Heart left ventricle (tissue), 16 donors: ENCODE data around the gene PAF1. TPM values are rescaled to one million over a fixed set of nuclear protein-coding genes. Genes with fewer than 3 reads are reported as not detected.

Source experiments
- ATAC-seq, 4 donors: fragments of 200-7000 bp; cut with Tn5 transposase; one replicate each; pipeline ENCODE4 v1.9.1; 2020 to 2022; ENCODE audit warnings: moderate library complexity in 4 of 4, mild to moderate bottlenecking in 3 of 4, moderate number of reproducible peaks in 1 of 4
- DNase-seq, 5 donors: peaks; one replicate each; pipeline ENCODE4 v3.0.0-alpha.2; 2020
- H3K27ac ChIP-seq, 12 donors: fragments of 200-600 bp; sonication (generic) in 4 of 12; one replicate each; pipeline versions ENCODE4 v1.5.0 to v1.8.0; 2016 to 2022; ENCODE audit warnings: mild to moderate bottlenecking in 2 of 12
- H3K27me3 ChIP-seq, 9 donors: fragments of 200-600 bp; sonication (generic) in 2 of 9; one replicate each; pipeline versions ENCODE4 v1.5.1 to v1.8.0; 2016 to 2022; ENCODE audit warnings: mild to moderate bottlenecking in 3 of 9
- H3K36me3 ChIP-seq, 9 donors: fragments of 200-600 bp; sonication (generic) in 2 of 9; one replicate each; pipeline versions ENCODE4 v1.5.0 to v1.8.0; 2018 to 2022; ENCODE audit warnings: mild to moderate bottlenecking in 2 of 9
- H3K4me1 ChIP-seq, 12 donors: fragments of 200-600 bp; sonication (generic) in 4 of 12; one replicate each; pipeline versions ENCODE4 v1.5.0 to v1.8.0; 2016 to 2022; ENCODE audit warnings: mild to moderate bottlenecking in 3 of 12
- H3K4me3 ChIP-seq, 12 donors: fragments of 200-600 bp; sonication (generic) in 4 of 12; one replicate each; pipeline versions ENCODE4 v1.5.0 to v1.8.0; 2017 to 2022; ENCODE audit warnings: mild to moderate bottlenecking in 9 of 12, moderate library complexity in 4 of 12
- H3K9me3 ChIP-seq, 12 donors: fragments of 200-600 bp; sonication (generic) in 4 of 12; one replicate each; pipeline versions ENCODE4 v1.5.0 to v1.8.0; 2016 to 2022; ENCODE audit warnings: mild to moderate bottlenecking in 1 of 12
- CTCF ChIP-seq, 12 donors: fragments of 200-600 bp; sonication (generic) in 4 of 12; IDR thresholded peaks; one replicate each; pipeline versions ENCODE4 v1.5.0 to v1.8.0; 2018 to 2022; ENCODE audit warnings: antibody characterized with exemption in 12 of 12, mild to moderate bottlenecking in 5 of 12
- POLR2A ChIP-seq, 2 donors: fragments of 450-650 bp; IDR thresholded peaks; one replicate each; pipeline ENCODE4 v1.6.1; 2017; ENCODE audit warnings: antibody characterized with exemption in 2 of 2, mild to moderate bottlenecking in 2 of 2, moderate library complexity in 2 of 2
- WGBS, 4 donors: extraction: QIAGEN DNeasy Blood & Tissue Kit in 2 of 4; methylation state at CpG; one replicate each; pipeline versions ENCODE4 v1.1.5 to v1.1.7; 2013 to 2018; 5-methylcytosine and 5-hydroxymethylcytosine counted together
- intact Hi-C, 10 donors: fragments of 100-400 bp; cut with DNase I; formaldehyde crosslinking; loops; one replicate each; pipeline versions ENCODE4 v1.11.1 to v1.14.2; 2022
- polyA plus RNA-seq, 2 donors: library from polyadenylated mRNA; stranded (reverse); fragments of 200-250 nt; gene quantifications; one replicate each; pipeline ENCODE4 v1.2.3, GENCODE V29; 2013
- total RNA-seq, 9 donors: library from RNA; depleted of rRNA in 2 of 9; stranded (reverse); fragments of >200 nt in 2 of 9; fragmentation: NEBNext Ultra II Directional in 3 of 9; extraction: Animal tissue kit (Norgen Biotek cat#: 25700) in 3 of 9; gene quantifications; one replicate each; pipeline versions ENCODE4 v1.1.0 to v1.2.4, GENCODE V29; 2016 to 2023
- donor health status: ischemic (EF 13 %, LVEDD 7.1; RV severe dilation, severe dysfunction).
- donor health status: healthy with polysubstance abuse.
- donor health status: DM: no; HTN: yes; CAD: no.
- donor health status: DM: no; HTN: no; CAD: no.
- donor health status: ischemic (EF 25% LVEDD 6.9; RV normal size, moderate dysfunction).
- donor health status: ischemic (EF 25% LVEDD 5.7; RV mildly dilated, moderate dysfunction).
- donor health status: healthy.
- donor health status: DM: yes; HTN: yes; CAD: no.
- donor health status: ischemic (EF 35%, LVEDD 5.7; RV mildly dilated, moderate dysfunction).
- donor health status: nonischemic (EF 11% LVEDD 7.7; RV severe dilation, severe dysfunction).
- donor health status: DM: yes; HTN: yes; CAD: no.
- donor health status: PGD.
- donor health status: ischemic (EF 29% LVEDD 5.4; RV normal size, mild dysfunction).
- donor health status: nonischemic (EF 23%, LVEDD 6.1; RV moderate dilation, normal function).

PAF1 gene
- total and polyA plus RNA-seq, 11 donors = 32.5 to 75.7 (median 40.7) TPM

- peaks cover 0 to 33% (median 29%) of the 10 kb centered on the region in 9 donors for H3K36me3 ChIP-seq
- TF ChIP-seq POLR2A (IDR thresholded peaks at IDR 0.05) (no peak), CTCF (IDR thresholded peaks at IDR 0.05) (peak in 2 of 12 donors; percentile 9 to 15)
- ATAC-seq = no peak
- H3K9me3 ChIP-seq = no peaks in the 10 kb centered on the region
- DNase-seq = peak in 1 of 5 donors; percentile 40
- WGBS, 4 donors = 34 to 39% (median 35%) methylated on average over 18 of the region's 18 CpGs
- intact Hi-C loops = loop anchor here in 7 of 10 donors (2.0 to 10.0 kb wide), 8 partner anchors 17 to 292 kb away; partner anchors contain the start of genes PAK4 (in 2 of the 7), RPS16 (in 2 of the 7), EID2B (in 1 of the 7) and SAMD4B (in 1 of the 7)
- peaks cover 0 to 5% (median 0%) of the 10 kb centered on the region in 9 donors for H3K27me3 ChIP-seq
- peaks cover 7 to 59% (median 34%) of the 10 kb centered on the region in 12 donors for H3K4me1 ChIP-seq
- H3K4me3 ChIP-seq = peak overlapping the region; percentile 61 to 100 (median 85)
- H3K27ac ChIP-seq = peak overlapping the region; percentile 74 to 100 (median 99)
These were observed 23.2 kb upstream of the PAF1 start for GRCh38 chr19:39413911-39414608.

DNA sequence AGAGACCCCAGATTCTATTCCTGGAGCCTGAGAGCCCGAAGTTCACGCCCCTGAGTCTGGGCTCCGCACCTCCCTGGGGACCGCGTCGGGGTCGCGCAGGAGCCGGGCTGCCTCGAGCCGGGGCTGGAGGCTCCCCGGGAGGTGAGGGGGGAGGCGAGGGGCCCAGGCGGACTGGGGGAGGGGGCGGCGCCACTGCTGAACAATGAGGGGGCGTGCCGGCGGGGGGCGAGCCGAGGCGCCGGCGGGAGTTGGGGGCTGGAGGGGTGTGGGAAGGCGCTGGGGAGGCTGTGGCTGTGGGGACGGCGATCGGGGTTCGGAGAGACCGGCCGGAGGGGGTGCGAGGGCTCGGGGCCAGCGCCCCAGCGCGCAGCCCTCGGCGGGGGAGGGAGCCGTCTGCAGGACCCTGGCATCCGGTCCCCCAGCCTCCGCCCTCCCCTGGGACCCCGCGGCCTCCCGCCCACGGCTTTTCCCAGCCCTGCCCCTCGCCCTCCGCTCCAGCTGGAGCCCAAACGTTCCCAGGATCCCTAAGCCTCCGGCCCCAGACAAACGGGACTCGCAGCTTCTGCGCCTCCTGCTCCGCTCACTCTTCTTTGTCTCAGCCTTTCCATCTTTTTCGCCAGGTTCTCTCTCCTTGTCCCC, 22.5 kb upstream of the PAF1 start:
- peaks cover 0 to 5% (median 0%) of the 10 kb centered on the region in 9 donors for H3K27me3 ChIP-seq
- TF ChIP-seq CTCF (IDR thresholded peaks at IDR 0.05) (no peak), POLR2A (IDR thresholded peaks at IDR 0.05) (no peak)
- ATAC-seq = peak in 2 of 4 donors; percentile 5
- H3K4me1 ChIP-seq = peaks cover 7 to 63% (median 35%) of the 10 kb centered on the region in 12 donors
- peak overlapping the region; percentile 61 to 100 (median 85) for H3K4me3 ChIP-seq
- WGBS, 4 donors = 1 to 8% (median 2%) methylated on average over 14 to 54 of the region's 54 CpGs
- DNase-seq = peak; percentile 84 to 91 (median 88)
- H3K9me3 ChIP-seq = no peaks in the 10 kb centered on the region
- intact Hi-C loops = loop anchor here in 7 of 10 donors (2.0 to 10.0 kb wide), 8 partner anchors 17 to 291 kb away; partner anchors contain the start of genes PAK4 (in 2 of the 7), EID2B (in 1 of the 7), RPS16 (in 1 of the 7) and SAMD4B (in 1 of the 7)
- peak overlapping the region; percentile 74 to 100 (median 99) for H3K27ac ChIP-seq
- H3K36me3 ChIP-seq = peaks cover 0 to 33% (median 27%) of the 10 kb centered on the region in 9 donors

DNA sequence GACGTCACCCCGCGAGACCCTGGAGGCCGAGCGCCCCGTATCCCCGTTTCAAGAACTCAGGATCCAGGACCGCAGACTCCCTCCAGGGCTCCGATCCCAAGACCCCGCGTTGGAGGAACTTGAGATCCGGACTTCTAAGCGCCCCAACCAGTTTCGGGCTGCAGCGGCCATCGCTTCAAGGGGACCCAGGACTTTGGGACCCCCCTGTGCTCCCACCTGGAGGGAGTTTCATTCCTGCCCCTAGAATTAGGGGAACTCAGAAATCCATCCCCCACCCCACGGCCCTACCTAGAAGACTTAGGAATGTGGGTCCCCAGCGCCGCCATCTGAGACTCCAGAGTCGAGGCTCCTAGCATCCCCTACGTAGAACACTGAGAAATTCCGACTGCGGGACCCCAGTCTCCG, 22.0 kb upstream of the PAF1 start:
- no peak for ATAC-seq
- Histone ChIP-seq H3K4me3 (peak overlapping the region; percentile 61 to 100 (median 85)), H3K9me3 (no peaks in the 10 kb centered on the region), H3K27ac (peak overlapping the region; percentile 74 to 100 (median 99)), H3K36me3 (peaks cover 3 to 33% (median 27%) of the 10 kb centered on the region in 9 donors), H3K27me3 (peaks cover 0 to 5% (median 0%) of the 10 kb centered on the region in 9 donors), H3K4me1 (peaks cover 7 to 67% (median 37%) of the 10 kb centered on the region in 12 donors)
- TF ChIP-seq CTCF (IDR thresholded peaks at IDR 0.05) (peak in 4 of 12 donors; percentile 2 to 35 (median 20)), POLR2A (IDR thresholded peaks at IDR 0.05) (no peak)
- no peak for DNase-seq
- intact Hi-C loops = loop anchor here in 8 of 10 donors (1.0 to 10.0 kb wide), 12 partner anchors 16 to 291 kb away; partner anchors contain the start of genes PAK4 (in 2 of the 8), RPS16 (in 2 of the 8), SAMD4B (in 2 of the 8) and EID2B (in 1 of the 8)
- 0% methylated on average over 20 to 24 of the region's 24 CpGs for WGBS, 4 donors
